Measurements from ENCODE around the gene MFSD12. TPM values are rescaled to one million over a fixed set of nuclear protein-coding genes. Genes with fewer than 3 reads are reported as not detected.

The MFSD12 gene
- total RNA-seq, 4 donors from 2014 or later = 36.4 to 90.9 (median 66.7) TPM

DNA sequence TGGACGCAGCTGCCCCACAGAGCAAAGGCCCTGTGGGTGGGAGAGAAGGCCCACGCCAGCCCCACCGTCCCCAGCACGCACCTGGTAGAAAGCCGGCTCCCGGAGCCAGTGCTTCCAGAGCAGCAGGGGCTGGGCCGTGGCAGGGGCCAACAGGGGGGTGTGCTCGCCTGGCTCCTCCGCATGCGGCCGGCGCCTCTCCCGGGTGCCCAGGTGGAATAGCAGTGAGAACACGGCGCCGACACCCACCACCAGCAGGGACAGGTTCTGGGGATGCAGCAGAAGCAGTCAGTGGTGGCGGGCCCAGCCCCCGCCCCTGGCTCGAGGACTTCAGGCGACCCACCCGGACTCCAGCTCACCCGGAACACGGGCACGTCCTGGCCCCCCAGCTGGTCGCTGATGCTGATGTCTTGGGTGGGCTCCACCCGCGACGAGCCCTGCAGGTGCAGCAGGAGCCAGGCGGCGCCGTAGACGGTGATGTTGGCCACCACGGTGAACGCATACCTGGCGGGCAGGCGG is 9.6 kb downstream of the MFSD12 start:
- WGBS, 2 donors = 91% methylated on average over 32 of the region's 36 CpGs; no CpG with 5 or more reads in 1 of the 2 donors
- H3K27ac ChIP-seq = no peak overlapping the region

GRCh38 chr19:3547301-3547731 is 10.1 kb downstream of the MFSD12 start:
- TF ChIP-seq POLR2A (IDR thresholded peaks at IDR 0.05) (no peak), CTCF (IDR thresholded peaks at IDR 0.05) (peak in 3 of 6 experiments; percentile 6 to 30 (median 13))
- WGBS, 2 donors = 87 to 91% methylated on average over 11 to 14 of the region's 15 CpGs
- Histone ChIP-seq H3K27ac (no peak overlapping the region), H3K36me3 (no peaks in the 10 kb centered on the region), H3K27me3 (no peaks in the 10 kb centered on the region), H3K4me1 (no peaks in the 10 kb centered on the region), H3K9me3 (no peaks in the 10 kb centered on the region), H3K4me3 (replicated peaks in 1 of 3) (no peak overlapping the region)
- intact Hi-C loops (cut with DNase I) = no loop called here
- DNase-seq = no peak

More for the DNA sequence above, 9.6 kb downstream of the MFSD12 start:
- intact Hi-C loops (cut with DNase I) = no loop called here
- H3K4me1 ChIP-seq = no peaks in the 10 kb centered on the region
- DNase-seq = no peak
- TF ChIP-seq POLR2A (IDR thresholded peaks at IDR 0.05) (no peak), CTCF (IDR thresholded peaks at IDR 0.05) (peak in 1 of 6 experiments; percentile 1)
- no peaks in the 10 kb centered on the region for H3K36me3 ChIP-seq
- no peaks in the 10 kb centered on the region for H3K9me3 ChIP-seq
- H3K27me3 ChIP-seq = no peaks in the 10 kb centered on the region
- no peak overlapping the region for H3K4me3 ChIP-seq (replicated peaks in 1 of 3)

- H3K4me1 ChIP-seq = no peaks in the 10 kb centered on the region
- H3K27me3 ChIP-seq = no peaks in the 10 kb centered on the region
- no peak overlapping the region for H3K27ac ChIP-seq
- no peaks in the 10 kb centered on the region for H3K9me3 ChIP-seq
- H3K36me3 ChIP-seq = no peaks in the 10 kb centered on the region
- intact Hi-C loops (cut with DNase I) = no loop called here
- no peak overlapping the region for H3K4me3 ChIP-seq (replicated peaks in 1 of 3)
- 89 to 96% methylated on average over 11 to 19 of the region's 23 CpGs for WGBS, 2 donors
- no peak for DNase-seq
- TF ChIP-seq POLR2A (IDR thresholded peaks at IDR 0.05) (no peak), CTCF (IDR thresholded peaks at IDR 0.05) (no peak)
Observed at GRCh38 chr19:3546119-3546518, 11.3 kb downstream of the MFSD12 start.

GRCh38 chr19:3545669-3546034 is 11.7 kb downstream of the MFSD12 start:
- no peaks in the 10 kb centered on the region for H3K36me3 ChIP-seq
- DNase-seq = no peak

More at GRCh38 chr19:3545669-3546034, 11.7 kb downstream of the MFSD12 start:
- H3K27ac ChIP-seq = no peak overlapping the region
- no peaks in the 10 kb centered on the region for H3K4me1 ChIP-seq
- 78 to 83% methylated on average over 10 of the region's 10 CpGs for WGBS, 2 donors
- H3K4me3 ChIP-seq (replicated peaks in 1 of 3) = no peak overlapping the region
- no peaks in the 10 kb centered on the region for H3K9me3 ChIP-seq
- H3K27me3 ChIP-seq = no peaks in the 10 kb centered on the region
- no peak for TF ChIP-seq POLR2A (IDR thresholded peaks at IDR 0.05)
- TF ChIP-seq CTCF (IDR thresholded peaks at IDR 0.05) = no peak
- intact Hi-C loops (cut with DNase I) = loop anchor here (2.0 kb wide), 1 partner anchor 73 kb away; no protein-coding TSS in a partner anchor

Measured in thyroid gland (tissue), 4 donors.